Pancreas (tissue), 10 donors: ENCODE data around the gene LRMDA. TPM values are rescaled to one million over a fixed set of nuclear protein-coding genes. Genes with fewer than 3 reads are reported as not detected.

Source experiments
- ATAC-seq, 4 donors: fragments of 200-7000 bp; cut with Tn5 transposase; one replicate each; pipeline versions ENCODE4 v1.8.0 to v1.9.1; 2020; ENCODE audit warnings: mild to moderate bottlenecking in 4 of 4, moderate library complexity in 4 of 4
- DNase-seq, 6 donors: peaks; one replicate each; pipeline ENCODE4 v3.0.0-alpha.2; 2020
- FAIRE-seq: peaks from 2 replicates; lab custom pipeline; 2012; peaks lifted over from hg19 to GRCh38; lab: Jason Lieb, UNC
- H3K27ac ChIP-seq, 4 donors: fragments of 200-600 bp; sonication (generic); 1 replicate in 3 of 4; 2 replicates in 1 of 4; pipeline versions ENCODE4 v1.5.0 to v1.8.0; 2020
- H3K27me3 ChIP-seq, 4 donors: fragments of 200-600 bp; one replicate each; pipeline ENCODE4 v1.8.0; 2021
- H3K36me3 ChIP-seq, 3 donors: fragments of 200-600 bp; sonication (generic) in 1 of 3; one replicate each; pipeline versions ENCODE4 v1.5.0 to v1.8.0; 2020 to 2021
- H3K4me1 ChIP-seq, 3 donors: fragments of 200-600 bp; one replicate each; pipeline ENCODE4 v1.8.0; 2021
- H3K4me3 ChIP-seq, 4 donors: fragments of 200-600 bp; sonication (generic) in 2 of 4; one replicate each; pipeline versions ENCODE4 v1.5.0 to v1.8.0; 2020 to 2021
- H3K9me3 ChIP-seq, 4 donors: fragments of 200-600 bp; one replicate each; pipeline ENCODE4 v1.8.0; 2021
- CTCF ChIP-seq, 4 donors: fragments of 200-600 bp; sonication (generic) in 3 of 4; IDR thresholded peaks; one replicate each; pipeline versions ENCODE4 v1.5.0 to v1.8.0; 2021; ENCODE audit warnings: antibody characterized with exemption in 4 of 4
- WGBS, 2 donors: extraction: QIAGEN DNeasy Blood & Tissue Kit; methylation state at CpG; one replicate each; pipeline ENCODE4 v1.1.7; 2013; 5-methylcytosine and 5-hydroxymethylcytosine counted together
- intact Hi-C, 3 donors: fragments of 100-400 bp; cut with DNase I; formaldehyde crosslinking; loops; one replicate each; pipeline versions ENCODE4 v1.11.1 to v1.14.2; 2022
- polyA plus RNA-seq, 2 donors: library from polyadenylated mRNA; stranded (reverse); fragments of 200-250 nt; gene quantifications; one replicate each; pipeline ENCODE4 v1.2.3, GENCODE V29; 2013
- total RNA-seq, 6 donors: library from RNA; stranded (reverse); fragmentation: NEBNext Ultra II Directional in 4 of 6; extraction: Animal tissue kit (Norgen Biotek cat#: 25700) in 4 of 6; gene quantifications; one replicate each; pipeline versions ENCODE4 v1.2.1 to v1.2.4, GENCODE V29; 2021 to 2023
- donor health status: healthy with polysubstance abuse.
- donor health status: DM: no; HTN: no; CAD: no; lungs with moderate emphysema.
- donor health status: DM: no; HTN: no; CAD: no.
- donor health status: control.
- donor health status: control.
- donor health status: Bipolar disorder and iron deficiency.
- donor health status: DM: yes; HTN: yes; CAD: no.
- donor health status: DM: no; HTN: no; CAD: no.
- donor health status: DM: no; HTN: no; CAD: no.
- donor health status: DM: yes; HTN: yes; CAD: no.

The LRMDA gene
- total RNA-seq = 10 to 100 TPM in 5 of 6 donors, 1 to 10 TPM in 1; 4.6 to 21.2 (median 13.4) TPM
- polyA plus RNA-seq = 10 to 100 TPM; 11.9 to 15.0 TPM

GRCh38 chr10:75431180-75432111 lies at the start of gene LRMDA:
LRMDA (plus strand) TSS chr10:75431624.
- H3K4me3 ChIP-seq = peak within 1 kb of the TSS; percentile 61 to 82 (median 71)
- H3K27me3 ChIP-seq = no peaks in the 10 kb centered on the region
- TF ChIP-seq CTCF (IDR thresholded peaks at IDR 0.05) = no peak
- 3 to 5% methylated on average over 51 to 82 of the region's 82 CpGs for WGBS, 2 donors
- peak; percentile 62 to 80 (median 69) for ATAC-seq
- no peaks in the 10 kb centered on the region for H3K36me3 ChIP-seq
- H3K27ac ChIP-seq = peak within 1 kb of the TSS; percentile 45 to 88 (median 77)
- H3K4me1 ChIP-seq = peaks cover 9 to 40% (median 24%) of the 10 kb centered on the region in 3 donors
- peak; percentile 60 to 85 (median 70) for DNase-seq
- FAIRE-seq = no peak
- H3K9me3 ChIP-seq = no peaks in the 10 kb centered on the region
- intact Hi-C loops = no loop called here

GRCh38 chr10:75386128-75386527 lies 45.3 kb upstream of the LRMDA start:
- Histone ChIP-seq H3K4me1 (no peaks in the 10 kb centered on the region), H3K9me3 (no peaks in the 10 kb centered on the region), H3K27ac (no peak overlapping the region), H3K36me3 (no peaks in the 10 kb centered on the region), H3K4me3 (no peak overlapping the region), H3K27me3 (no peaks in the 10 kb centered on the region)
- no peak for ATAC-seq
- no peak for DNase-seq
- FAIRE-seq = no peak
- intact Hi-C loops = loop anchor here in 1 of 3 donors (10.0 kb wide), 1 partner anchor 91 kb away; no protein-coding TSS in a partner anchor
- 97 to 98% methylated on average over 3 of the region's 3 CpGs for WGBS, 2 donors
- no peak for TF ChIP-seq CTCF (IDR thresholded peaks at IDR 0.05)

GRCh38 chr10:75388082-75388481 lies 43.3 kb upstream of the LRMDA start:
- no peak for DNase-seq
- 94 to 99% methylated on average over 3 of the region's 3 CpGs for WGBS, 2 donors

GRCh38 chr10:75390178-75390577 lies 41.2 kb upstream of the LRMDA start:
- intact Hi-C loops = loop anchor here in 2 of 3 donors (10.0 kb wide), 4 partner anchors 95 to 925 kb away; no protein-coding TSS in a partner anchor
- FAIRE-seq (no peak), ATAC-seq (no peak)

More at GRCh38 chr10:75388082-75388481, 43.3 kb upstream of the LRMDA start:
- Histone ChIP-seq H3K27me3 (no peaks in the 10 kb centered on the region), H3K36me3 (no peaks in the 10 kb centered on the region), H3K4me3 (no peak overlapping the region), H3K4me1 (no peaks in the 10 kb centered on the region), H3K27ac (no peak overlapping the region), H3K9me3 (no peaks in the 10 kb centered on the region)
- no peak for TF ChIP-seq CTCF (IDR thresholded peaks at IDR 0.05)
- ATAC-seq (no peak), FAIRE-seq (no peak)
- intact Hi-C loops = loop anchor here in 1 of 3 donors (10.0 kb wide), 1 partner anchor 93 kb away; no protein-coding TSS in a partner anchor

More at GRCh38 chr10:75390178-75390577, 41.2 kb upstream of the LRMDA start:
- Histone ChIP-seq H3K27me3 (no peaks in the 10 kb centered on the region), H3K9me3 (no peaks in the 10 kb centered on the region), H3K4me3 (no peak overlapping the region), H3K27ac (no peak overlapping the region), H3K4me1 (no peaks in the 10 kb centered on the region), H3K36me3 (no peaks in the 10 kb centered on the region)
- DNase-seq = no peak
- TF ChIP-seq CTCF (IDR thresholded peaks at IDR 0.05) = no peak
